ENCODE data around the gene ALDH2.
"Not testable (repeated sequence)": the region's sequence is repeated elsewhere in the genome, so short reads cannot be mapped to it uniquely, and the experiment has no call there.

The ALDH2 gene

DNA sequence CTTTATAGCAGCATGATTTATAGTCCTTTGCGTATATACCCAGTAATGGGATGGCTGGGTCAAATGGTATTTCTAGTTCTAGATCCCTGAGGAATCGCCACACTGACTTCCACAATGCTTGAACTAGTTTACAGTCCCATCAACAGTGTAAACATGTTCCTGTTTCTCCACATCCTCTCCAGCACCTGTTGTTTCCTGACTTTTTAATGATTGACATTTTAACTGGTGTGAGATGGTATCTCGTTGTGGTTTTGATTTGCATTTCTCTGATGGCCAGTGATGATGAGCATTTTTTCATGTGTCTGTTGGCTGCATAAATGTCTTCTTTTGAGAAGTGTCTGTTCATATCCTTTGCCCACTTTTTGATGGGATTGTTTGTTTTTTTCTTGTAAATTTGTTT is 62.9 kb downstream of the ALDH2 start:
- DNase-seq: not testable (repeated sequence)

DNA sequence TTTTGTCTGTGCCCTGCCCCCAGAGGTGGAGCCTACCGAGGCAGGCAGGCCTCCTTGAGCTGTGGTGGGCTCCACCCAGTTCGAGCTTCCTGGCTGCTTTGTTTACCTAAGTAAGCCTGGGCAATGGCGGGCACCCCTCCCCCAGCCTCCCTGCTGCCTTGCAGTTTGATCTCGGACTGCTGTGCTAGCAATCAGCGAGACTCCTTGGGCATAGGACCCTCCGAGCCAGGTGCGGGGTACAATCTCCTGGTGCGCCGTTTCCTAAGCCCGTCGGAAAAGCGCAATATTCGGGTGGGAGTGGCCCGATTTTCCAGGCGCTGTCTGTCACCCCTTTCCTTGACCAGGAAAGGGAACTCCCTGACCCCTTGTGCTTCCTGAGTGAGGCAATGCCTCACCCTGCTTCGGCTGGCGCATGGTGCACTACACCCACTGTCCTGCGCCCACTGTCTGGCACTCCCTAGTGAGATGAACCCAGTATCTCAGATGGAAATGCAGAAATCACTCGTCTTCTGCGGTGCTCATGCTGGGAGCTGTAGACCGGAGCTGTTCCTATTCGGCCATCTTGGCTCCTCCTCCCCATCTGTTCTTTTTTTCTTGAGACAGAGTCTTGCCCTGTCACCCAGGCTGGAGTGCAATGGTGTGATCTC is 68.1 kb downstream of the ALDH2 start:
- not testable (repeated sequence) for DNase-seq

DNA sequence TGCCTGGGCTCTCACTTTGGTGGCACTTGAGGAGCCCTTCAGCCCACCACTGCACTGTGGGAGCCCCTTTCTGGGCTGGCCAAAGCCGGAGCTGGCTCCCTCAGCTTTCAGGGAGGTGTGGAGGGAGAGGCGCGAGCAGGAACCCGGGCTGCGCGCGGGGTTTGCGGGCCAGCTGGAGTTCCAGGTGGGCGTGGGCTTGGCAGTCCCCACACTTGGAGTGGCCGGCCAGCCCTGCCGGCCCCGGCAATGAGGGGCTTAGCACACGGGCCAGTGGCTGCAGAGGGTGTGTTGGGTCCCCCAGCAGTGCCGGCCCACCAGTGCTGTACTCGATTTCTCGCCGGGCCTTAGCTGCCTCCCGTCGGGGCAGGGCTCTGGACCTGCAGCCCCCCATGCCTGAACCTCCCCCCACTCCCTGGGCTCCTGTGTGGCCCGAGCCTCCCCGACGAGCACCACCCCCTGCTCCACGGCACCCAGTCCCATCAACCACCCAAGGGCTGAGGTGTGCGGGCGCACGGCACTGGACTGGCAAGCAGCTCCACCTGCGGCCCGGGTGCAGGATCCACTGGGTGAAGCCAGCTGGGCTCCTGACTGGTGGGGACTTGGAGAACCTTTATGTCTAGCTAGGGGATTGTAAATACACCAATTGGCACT is 68.9 kb downstream of the ALDH2 start:
- DNase-seq: not testable (repeated sequence)

DNA sequence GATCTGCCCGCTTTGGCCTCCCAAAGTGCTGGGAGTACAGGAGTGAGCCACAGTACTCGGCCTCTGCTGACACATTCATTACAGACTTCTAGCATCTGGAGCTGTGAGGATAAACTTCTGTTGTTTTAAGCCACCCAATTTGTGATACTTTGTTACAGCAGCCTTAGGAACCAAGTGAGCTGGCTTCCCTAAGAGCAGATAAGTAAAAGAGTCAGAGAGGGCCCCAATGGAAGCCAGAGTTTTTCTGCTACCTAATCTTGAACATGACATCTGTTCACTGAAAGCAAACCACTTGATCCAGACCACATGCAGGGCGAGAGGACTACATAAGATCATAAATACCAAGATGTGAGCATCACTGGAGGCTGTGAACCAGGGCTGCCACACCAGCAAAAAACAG is 71.6 kb downstream of the ALDH2 start:
- no peak for DNase-seq

DNA sequence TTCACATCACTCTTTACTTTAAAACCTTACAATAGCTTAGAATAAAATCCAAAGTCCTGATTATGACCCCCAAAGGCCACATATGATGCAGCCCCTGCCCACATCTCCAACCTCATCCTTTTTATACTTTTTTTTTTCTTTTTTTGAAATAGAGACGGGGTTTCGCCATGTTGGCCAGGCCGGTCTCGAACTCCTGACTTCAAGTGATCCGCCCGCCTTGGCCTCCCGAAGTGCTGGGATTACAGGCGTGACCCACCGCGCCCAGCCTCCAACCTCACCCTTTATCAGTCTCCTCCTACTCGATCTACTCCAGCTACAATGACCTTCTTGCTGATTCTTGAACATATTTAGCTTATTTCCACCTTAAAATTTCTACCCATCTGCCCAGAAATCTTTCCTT is 74.1 kb downstream of the ALDH2 start:
- DNase-seq: no peak

DNA sequence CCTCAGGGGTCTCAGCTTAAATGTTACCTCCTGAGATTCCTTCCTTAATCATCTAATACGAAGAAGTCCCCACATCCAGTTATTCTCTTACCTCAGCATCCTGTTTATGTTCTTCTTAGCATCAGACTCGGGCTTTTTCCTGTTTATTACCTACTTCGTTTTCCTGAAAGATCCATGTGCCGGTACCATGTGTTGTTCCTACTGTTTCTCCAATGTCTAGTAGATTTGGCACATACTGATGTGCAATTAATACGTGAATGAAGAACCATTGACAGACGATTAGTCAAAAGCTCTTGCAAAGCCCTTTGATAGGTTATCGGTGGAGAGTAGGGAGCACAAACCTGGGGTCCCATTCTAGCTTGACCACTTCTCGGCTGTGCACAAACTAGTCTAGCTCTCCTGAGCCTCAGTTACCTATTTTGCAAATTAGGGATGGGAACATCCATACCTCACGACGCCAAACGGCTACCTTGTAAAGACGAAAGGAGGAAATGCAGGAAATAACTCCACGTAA is 74.6 kb downstream of the ALDH2 start:
- DNase-seq: no peak

DNA sequence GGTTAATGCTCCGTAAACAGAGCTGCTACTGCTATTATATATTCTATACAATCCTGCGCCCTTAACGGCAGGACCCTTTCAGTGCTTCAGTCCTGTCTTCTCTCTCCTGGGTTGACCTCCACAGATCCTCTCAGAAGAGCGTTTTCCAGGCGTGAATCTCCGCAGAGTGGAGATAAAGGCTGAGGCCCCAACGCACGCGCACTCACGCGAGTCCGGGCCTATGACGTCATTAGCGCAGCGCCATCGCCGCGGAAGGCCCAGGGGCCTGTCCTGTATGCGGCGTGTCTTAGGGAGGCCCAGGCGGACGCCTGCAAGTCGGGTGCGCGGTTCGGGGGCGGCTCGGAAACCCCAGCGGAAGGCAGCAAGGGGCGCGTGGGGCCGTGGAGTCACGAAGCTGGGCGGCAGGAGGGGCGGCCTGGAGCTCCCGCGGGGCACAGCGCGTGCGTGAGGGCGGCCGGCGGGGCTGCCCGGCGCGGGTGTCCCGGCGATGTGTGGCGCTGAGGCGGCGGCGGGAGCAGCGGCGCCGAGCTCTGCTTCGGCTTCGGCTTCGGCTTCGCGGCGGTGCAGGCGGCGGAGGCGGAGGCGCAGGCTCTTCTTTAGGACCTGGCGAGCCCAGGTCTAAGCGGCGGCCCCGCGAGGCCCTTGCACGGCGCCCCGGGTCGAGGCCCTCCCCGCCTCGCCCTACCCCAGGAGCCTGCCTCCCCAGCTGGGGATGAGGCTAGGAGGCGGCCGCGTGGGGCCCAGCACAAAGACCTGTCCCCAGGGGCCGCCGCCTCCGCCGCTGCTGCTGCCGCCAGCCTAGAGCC is 75.2 kb downstream of the ALDH2 start, which contains the start of gene MAPKAPK5:
Gene MAPKAPK5 (plus strand): TSS at position 479 of the 806 bp plus-strand sequence. CDS start 506 bp downstream, outside the sequence.
- DNase-seq: peak; percentile 92

DNA sequence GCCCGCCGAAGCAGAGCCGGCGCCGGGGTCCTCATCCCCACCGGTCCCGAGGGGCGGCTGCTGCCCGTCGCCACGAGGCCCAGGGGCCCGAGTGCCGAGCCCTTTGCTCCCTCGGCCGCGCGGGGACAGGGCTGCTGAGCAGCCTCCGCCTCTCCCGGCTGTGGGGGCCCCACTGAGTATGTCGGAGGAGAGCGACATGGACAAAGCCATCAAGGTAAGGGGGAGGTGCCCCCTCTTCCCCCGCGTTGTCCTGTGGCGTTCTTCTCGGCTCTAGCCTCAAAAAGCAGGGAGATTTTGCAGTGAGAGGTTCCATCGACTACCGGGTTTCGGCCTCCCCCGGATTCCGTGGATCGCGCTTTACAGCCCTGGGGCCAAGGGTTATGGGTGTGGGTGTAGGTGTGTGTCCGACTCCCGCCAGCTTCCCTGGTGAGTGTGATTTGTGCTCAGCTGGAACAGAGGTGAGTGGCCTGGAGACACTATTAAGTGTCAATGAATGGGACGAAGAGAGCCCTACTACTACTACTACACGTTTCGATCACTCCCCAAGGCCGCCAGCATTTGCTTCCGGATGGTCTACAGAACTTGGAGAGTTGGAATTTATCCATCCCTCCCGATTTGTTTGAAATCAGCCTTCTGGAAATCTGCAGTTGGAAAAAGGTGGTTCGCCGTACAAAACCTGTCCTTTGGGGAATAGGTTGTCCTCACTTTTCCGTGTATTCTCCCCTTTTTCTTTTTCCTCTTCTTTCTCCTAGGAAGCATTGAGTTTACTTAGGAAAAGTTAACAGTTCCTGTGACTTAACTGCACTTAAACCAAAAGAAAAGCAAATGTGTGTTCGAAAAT is 76.0 kb downstream of the ALDH2 start:
- no peak for DNase-seq

DNA sequence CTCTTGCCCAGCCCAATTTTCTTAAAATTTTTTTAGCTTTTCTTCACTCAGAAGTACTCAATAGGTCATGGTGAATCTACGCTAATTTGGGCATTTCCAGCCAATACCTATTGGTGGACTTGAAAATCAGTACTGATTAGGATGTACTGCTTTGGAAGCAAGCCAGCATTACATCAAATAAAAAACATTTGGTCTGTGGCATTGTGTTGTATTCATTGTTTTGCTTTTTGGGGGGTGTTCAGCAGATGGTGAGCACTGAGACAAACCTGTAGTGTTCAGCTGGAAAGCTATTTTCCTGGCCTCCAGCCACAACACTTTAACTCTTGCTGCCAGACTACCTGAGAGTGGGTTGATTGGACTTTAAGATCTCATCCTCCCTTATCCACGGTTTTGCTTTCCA is 79.3 kb downstream of the ALDH2 start:
- DNase-seq: peak; percentile 37

DNA sequence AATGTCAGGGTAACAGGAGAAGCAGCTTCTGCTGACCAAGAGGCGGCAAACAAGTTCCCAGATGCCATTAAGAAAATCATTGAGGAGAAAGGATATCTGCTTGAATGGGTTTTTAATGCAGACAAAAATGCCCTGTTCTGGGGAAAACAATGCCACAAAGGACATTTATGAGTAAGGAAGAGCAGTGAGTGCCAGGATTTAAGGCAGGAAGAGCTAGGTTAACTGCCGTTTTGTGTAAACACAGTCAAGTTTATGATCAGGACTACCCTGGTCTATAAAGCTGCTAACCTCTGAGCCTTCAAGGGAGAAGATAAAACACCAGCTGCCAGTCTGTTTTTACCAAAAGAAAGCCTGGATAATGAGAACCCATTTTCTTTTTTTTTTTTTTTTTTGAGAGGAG is 83.8 kb downstream of the ALDH2 start:
- no peak for DNase-seq

DNA sequence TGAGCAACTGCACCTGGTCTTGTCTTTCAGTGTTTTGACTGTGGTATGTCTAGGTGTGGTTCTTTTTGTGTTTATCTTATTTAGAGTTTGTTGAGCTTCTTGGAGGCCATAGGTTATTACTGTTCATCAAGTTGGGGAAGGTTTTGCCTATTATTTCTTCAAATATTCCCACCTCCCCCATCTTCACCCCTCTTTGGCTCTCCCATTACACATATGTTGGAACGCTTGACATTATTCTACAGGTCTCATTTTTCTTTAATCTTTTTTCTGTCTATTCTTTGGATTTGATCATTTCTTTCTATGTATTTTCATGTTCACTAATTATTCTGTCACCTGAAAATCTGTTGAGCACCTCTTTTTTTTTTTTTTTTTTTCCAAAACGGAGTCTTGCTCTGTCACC is 91.5 kb downstream of the ALDH2 start:
- no peak for DNase-seq

DNA sequence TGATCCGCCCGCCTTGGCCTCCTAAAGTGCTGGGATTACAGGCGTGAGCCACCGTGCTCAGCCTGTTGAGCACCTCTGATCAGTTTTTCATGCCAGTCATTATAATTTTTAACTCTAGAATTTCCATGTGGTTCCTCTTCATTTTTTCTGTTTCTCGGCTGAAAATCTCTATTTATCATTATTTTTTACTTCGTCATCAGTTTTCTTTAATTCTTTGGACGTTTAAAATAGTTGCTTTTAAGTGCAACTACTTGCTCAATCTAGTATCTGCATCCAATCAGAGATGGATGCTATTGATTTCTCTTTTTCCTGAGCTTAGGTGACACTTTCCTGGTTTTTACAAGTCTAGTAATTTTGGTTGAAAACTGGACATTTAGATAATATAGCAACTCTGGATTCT is 92.0 kb downstream of the ALDH2 start:
- no peak for DNase-seq

DNA sequence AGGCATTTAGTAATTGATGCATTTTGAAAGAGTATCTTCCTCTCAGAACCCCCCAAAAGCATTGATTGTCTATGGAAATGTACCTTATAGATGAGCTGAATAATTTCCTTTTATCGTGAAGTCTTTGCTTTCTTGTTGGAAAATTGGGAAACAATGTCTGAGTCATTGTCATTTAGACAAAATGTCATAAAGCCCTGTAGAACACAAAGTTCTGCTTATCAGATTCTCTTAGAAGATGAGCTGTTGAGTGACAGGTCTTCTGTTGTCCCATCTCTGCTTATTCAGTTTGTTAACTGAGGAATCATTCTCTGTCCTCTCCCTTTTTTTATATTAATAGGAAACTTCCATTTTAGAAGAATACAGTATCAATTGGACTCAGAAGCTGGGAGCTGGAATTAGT is 98.2 kb downstream of the ALDH2 start:
- no peak for DNase-seq

Measured in NCI-H1105 treated with DMSO at 0.1 percent for 48 hours (cell line).